SKM-1 (cell line): ENCODE results near the gene SH3RF3.

Experiments
- DNase-seq: peaks from one replicate; lab custom pipeline; 2025; ENCODE audit not compliant: unreplicated experiment; lab: John Stamatoyannopoulos, UW

Gene SH3RF3

GRCh38 chr2:109347626-109348025, 218.6 kb downstream of the SH3RF3 start:
- no peak for DNase-seq

GRCh38 chr2:109348190-109348589, 219.2 kb downstream of the SH3RF3 start:
- DNase-seq, result no peak

GRCh38 chr2:109348671-109349502, 219.9 kb downstream of the SH3RF3 start:
- DNase-seq, result no peak

GRCh38 chr2:109349503-109350465, 220.8 kb downstream of the SH3RF3 start:
- no peak for DNase-seq

- no peak for DNase-seq
Observed at GRCh38 chr2:109350526-109350925, 221.5 kb downstream of the SH3RF3 start.

- no peak for DNase-seq
Observed at GRCh38 chr2:109351164-109351756, 222.3 kb downstream of the SH3RF3 start.

GRCh38 chr2:109352056-109352897, 223.3 kb downstream of the SH3RF3 start:
- DNase-seq, result no peak

- DNase-seq, result no peak
Observed at GRCh38 chr2:109352898-109353689, 224.1 kb downstream of the SH3RF3 start.

- no peak for DNase-seq
Observed at GRCh38 chr2:109353806-109354745, 225.1 kb downstream of the SH3RF3 start.

GRCh38 chr2:109355192-109355843, 226.3 kb downstream of the SH3RF3 start:
- DNase-seq, result no peak

- DNase-seq, result no peak
Observed at GRCh38 chr2:109356324-109357035, 227.5 kb downstream of the SH3RF3 start.

GRCh38 chr2:109364217-109364616, 235.2 kb downstream of the SH3RF3 start:
- DNase-seq, result no peak

- no peak for DNase-seq
Observed at GRCh38 chr2:109365131-109365530, 236.1 kb downstream of the SH3RF3 start.

GRCh38 chr2:109367683-109368082, 238.7 kb downstream of the SH3RF3 start:
- DNase-seq, result no peak

GRCh38 chr2:109368798-109369197, 239.8 kb downstream of the SH3RF3 start:
- DNase-seq, result no peak

- DNase-seq, result no peak
Observed at GRCh38 chr2:109369671-109370191, 240.7 kb downstream of the SH3RF3 start.

GRCh38 chr2:109370399-109371035, 241.5 kb downstream of the SH3RF3 start:
- DNase-seq, result no peak
